Spleen (tissue), 11 donors: ENCODE results near the gene SARNP. TPM values are rescaled to one million over a fixed set of nuclear protein-coding genes. Genes with fewer than 3 reads are reported as not detected.

Experiments used
- DNase-seq: peaks from one replicate; pipeline ENCODE4 v3.0.0-alpha.2; 2020
- H3K27ac ChIP-seq, 8 donors: fragments of 200-600 bp; sonication (generic) in 7 of 8; 1 replicate in 4 of 8; 2 replicates in 4 of 8; pipeline versions ENCODE4 v1.5.0 to v1.8.0; 2016 to 2021; ENCODE audit warnings: inconsistent platforms in 4 of 8, mild to moderate bottlenecking in 4 of 8, moderate library complexity in 1 of 8
- H3K27me3 ChIP-seq, 7 donors: fragments of 200-600 bp; sonication (generic) in 6 of 7; replicated peaks in 1 of 7; 1 replicate in 4 of 7; 2 replicates in 3 of 7; pipeline versions ENCODE4 v1.5.0 to v1.8.0; 2016 to 2021; ENCODE audit warnings: inconsistent platforms in 3 of 7, mild to moderate bottlenecking in 1 of 7
- H3K36me3 ChIP-seq, 6 donors: fragments of 200-600 bp; sonication (generic) in 5 of 6; 1 replicate in 4 of 6; 2 replicates in 2 of 6; pipeline versions ENCODE4 v1.5.0 to v1.8.0; 2016 to 2021; ENCODE audit warnings: inconsistent platforms in 2 of 6
- H3K4me1 ChIP-seq, 6 donors: fragments of 200-600 bp; sonication (generic) in 5 of 6; 1 replicate in 3 of 6; 2 replicates in 3 of 6; pipeline versions ENCODE4 v1.5.0 to v1.8.0; 2016 to 2021; ENCODE audit warnings: inconsistent platforms in 3 of 6
- H3K4me3 ChIP-seq, 8 donors: fragments of 200-600 bp; sonication (generic) in 7 of 8; 1 replicate in 4 of 8; 2 replicates in 4 of 8; pipeline versions ENCODE4 v1.5.0 to v1.8.0; 2016 to 2021; ENCODE audit warnings: inconsistent platforms in 4 of 8, mild to moderate bottlenecking in 4 of 8, moderate library complexity in 2 of 8
- H3K9me3 ChIP-seq, 8 donors: fragments of 200-600 bp; sonication (generic) in 7 of 8; 1 replicate in 4 of 8; 2 replicates in 4 of 8; pipeline versions ENCODE4 v1.5.0 to v1.8.0; 2016 to 2021; ENCODE audit warnings: inconsistent platforms in 4 of 8
- CTCF ChIP-seq, 11 experiments: fragments of 200-600 bp in 7 of 11; fragments of 450-650 bp in 4 of 11; sonication (generic) in 4 of 11; IDR thresholded peaks in 8 of 11; conservative IDR thresholded peaks in 3 of 11; 1 replicate in 7 of 11; 2 replicates in 4 of 11; pipeline versions ENCODE4 v1.4.0 to v1.8.0; 2016 to 2021; ENCODE audit warnings: antibody characterized with exemption in 11 of 11, inconsistent platforms in 4 of 11, mild to moderate bottlenecking in 1 of 11
- POLR2A ChIP-seq, 3 donors: fragments of 450-650 bp; IDR thresholded peaks; one replicate each; pipeline ENCODE4 v1.5.1; 2017; ENCODE audit warnings: antibody characterized with exemption in 3 of 3, mild to moderate bottlenecking in 1 of 3
- POLR2AphosphoS5 ChIP-seq, 3 donors: sonication (generic); formaldehyde crosslinking; IDR thresholded peaks; one replicate each; pipeline ENCODE4 v1.5.1; 2017; ENCODE audit warnings: antibody characterized with exemption in 3 of 3
- WGBS, 5 donors: extraction: QIAGEN DNeasy Blood & Tissue Kit in 3 of 5; methylation state at CpG; one replicate each; pipeline versions ENCODE4 v1.1.5 to v1.1.7; 2013 to 2018; 5-methylcytosine and 5-hydroxymethylcytosine counted together
- intact Hi-C: fragments of 100-400 bp; cut with DNase I; formaldehyde crosslinking; loops from one replicate; pipeline ENCODE4 v1.15.0; 2023; ENCODE audit warnings: low total_unique reads
- polyA plus RNA-seq, 3 donors: library from polyadenylated mRNA; stranded (reverse); fragments of 200-250 nt; gene quantifications; one replicate each; pipeline ENCODE4 v1.2.1, GENCODE V29; 2013
- total RNA-seq, 7 donors: library from RNA; depleted of rRNA in 3 of 7; stranded (reverse); fragments of >200 nt in 3 of 7; fragmentation: NEBNext Ultra II Directional in 4 of 7; extraction: Animal tissue kit (Norgen Biotek cat#: 25700) in 4 of 7; gene quantifications; one replicate each; pipeline versions ENCODE4 v1.1.0 to v1.2.1, GENCODE V29; 2016 to 2021
- donor health status: healthy with polysubstance abuse.
- donor health status: DM: no; HTN: no; CAD: no; lungs with moderate emphysema.
- donor health status: DM: no; HTN: no; CAD: no.
- donor health status: Bipolar disorder and iron deficiency.
- donor health status: healthy.
- donor health status: DM: no; HTN: no; CAD: no.
- donor health status: DM: yes; HTN: yes; CAD: no.

The SARNP gene
- total and polyA plus RNA-seq, 10 donors: 40.0 to 97.6 (median 60.3) TPM

- Histone ChIP-seq H3K36me3 (peaks cover 0 to 99% (median 25%) of the 10 kb centered on the region in 6 donors), H3K4me1 (peaks cover 0 to 16% (median 0%) of the 10 kb centered on the region in 6 donors), H3K9me3 (no peaks in the 10 kb centered on the region), H3K27ac (no peak overlapping the region), H3K27me3 (no peaks in the 10 kb centered on the region), H3K4me3 (no peak overlapping the region)
- TF ChIP-seq POLR2A (IDR thresholded peaks at IDR 0.05): no peak
- TF ChIP-seq POLR2AphosphoS5 (IDR thresholded peaks at IDR 0.05): no peak
- no peak for TF ChIP-seq CTCF (IDR thresholded peaks at IDR 0.05 in 8 of 11, conservative IDR thresholded peaks at IDR 0.05 in 3 of 11)
- DNase-seq: no peak
- 69 to 81% (median 73%) methylated on average over 6 of the region's 6 CpGs for WGBS, 5 donors
- intact Hi-C loops: no loop called here
These were observed 45.8 kb downstream of the SARNP start for GRCh38 chr12:55771736-55772135.

GRCh38 chr12:55767156-55767555 is 50.4 kb downstream of the SARNP start:
- Histone ChIP-seq H3K4me3 (no peak overlapping the region), H3K27me3 (no peaks in the 10 kb centered on the region), H3K9me3 (no peaks in the 10 kb centered on the region), H3K4me1 (peaks cover 0 to 16% (median 0%) of the 10 kb centered on the region in 6 donors), H3K27ac (no peak overlapping the region), H3K36me3 (peaks cover 0 to 98% (median 24%) of the 10 kb centered on the region in 6 donors)
- no peak for DNase-seq
- TF ChIP-seq POLR2AphosphoS5 (IDR thresholded peaks at IDR 0.05): no peak
- no peak for TF ChIP-seq POLR2A (IDR thresholded peaks at IDR 0.05)
- TF ChIP-seq CTCF (IDR thresholded peaks at IDR 0.05 in 8 of 11, conservative IDR thresholded peaks at IDR 0.05 in 3 of 11): no peak
- intact Hi-C loops: no loop called here
- 93 to 100% (median 98%) methylated on average over 4 of the region's 4 CpGs for WGBS, 5 donors

GRCh38 chr12:55765736-55766290 is 51.7 kb downstream of the SARNP start:
- H3K27ac ChIP-seq: no peak overlapping the region
- H3K9me3 ChIP-seq: no peaks in the 10 kb centered on the region
- TF ChIP-seq CTCF (IDR thresholded peaks at IDR 0.05 in 8 of 11, conservative IDR thresholded peaks at IDR 0.05 in 3 of 11) (no peak), POLR2A (IDR thresholded peaks at IDR 0.05) (no peak), POLR2AphosphoS5 (IDR thresholded peaks at IDR 0.05) (no peak)
- peaks cover 0 to 5% (median 0%) of the 10 kb centered on the region in 6 donors for H3K4me1 ChIP-seq
- 83 to 92% (median 90%) methylated on average over 5 of the region's 5 CpGs for WGBS, 5 donors
- intact Hi-C loops: no loop called here
- no peak overlapping the region for H3K4me3 ChIP-seq
- H3K36me3 ChIP-seq: peaks cover 0 to 98% (median 20%) of the 10 kb centered on the region in 6 donors
- no peak for DNase-seq
- no peaks in the 10 kb centered on the region for H3K27me3 ChIP-seq

GRCh38 chr12:55762646-55763045 is 54.9 kb downstream of the SARNP start:
- peaks cover 0 to 98% (median 39%) of the 10 kb centered on the region in 6 donors for H3K36me3 ChIP-seq
- H3K4me3 ChIP-seq: no peak overlapping the region
- H3K9me3 ChIP-seq: no peaks in the 10 kb centered on the region
- peaks cover 0 to 10% (median 0%) of the 10 kb centered on the region in 6 donors for H3K4me1 ChIP-seq
- TF ChIP-seq POLR2AphosphoS5 (IDR thresholded peaks at IDR 0.05) (no peak), POLR2A (IDR thresholded peaks at IDR 0.05) (no peak)
- intact Hi-C loops: no loop called here
- no peak for DNase-seq
- no peak overlapping the region for H3K27ac ChIP-seq
- no peaks in the 10 kb centered on the region for H3K27me3 ChIP-seq
